AG08396 (cell line): ENCODE data around the gene TMEFF1.

Experiments used
- DNase-seq: peaks from one replicate; pipeline ENCODE4 v3.0.0; 2012; ENCODE audit warnings: low spot score, mixed read lengths

The TMEFF1 gene

GRCh38 chr9:100448266-100448665 lies 24.7 kb upstream of the TMEFF1 start:
- no peak for DNase-seq

GRCh38 chr9:100449420-100449819 lies 23.5 kb upstream of the TMEFF1 start:
- no peak for DNase-seq

- no peak for DNase-seq
These were observed 20.1 kb upstream of the TMEFF1 start for GRCh38 chr9:100452894-100453293.

- peak; percentile 35 for DNase-seq
These were observed 17.5 kb upstream of the TMEFF1 start for GRCh38 chr9:100455470-100455869.

GRCh38 chr9:100457517-100457916 lies 15.4 kb upstream of the TMEFF1 start:
- DNase-seq = no peak

GRCh38 chr9:100459963-100460362 lies 13.0 kb upstream of the TMEFF1 start:
- no peak for DNase-seq

- DNase-seq = no peak
These were observed 7.7 kb upstream of the TMEFF1 start for GRCh38 chr9:100465274-100465673.

GRCh38 chr9:100465761-100466160 lies 7.2 kb upstream of the TMEFF1 start:
- DNase-seq = no peak

GRCh38 chr9:100466171-100466828 lies 6.6 kb upstream of the TMEFF1 start:
- no peak for DNase-seq

- DNase-seq = no peak
These were observed 6.1 kb upstream of the TMEFF1 start for GRCh38 chr9:100466829-100467221.

GRCh38 chr9:100468041-100468440 lies 4.9 kb upstream of the TMEFF1 start:
- no peak for DNase-seq

- no peak for DNase-seq
These were observed 681 bp upstream of the TMEFF1 start for GRCh38 chr9:100472268-100472667.

- DNase-seq = peak; percentile 75
These were observed 530 bp downstream of the TMEFF1 start for GRCh38 chr9:100473276-100474081.

GRCh38 chr9:100474082-100474923 lies 1.4 kb downstream of the TMEFF1 start:
- no peak for DNase-seq

GRCh38 chr9:100474924-100475276 lies 2.0 kb downstream of the TMEFF1 start:
- no peak for DNase-seq

- no peak for DNase-seq
These were observed 4.3 kb downstream of the TMEFF1 start for GRCh38 chr9:100477241-100477640.

- no peak for DNase-seq
These were observed 5.2 kb downstream of the TMEFF1 start for GRCh38 chr9:100478192-100478591.

GRCh38 chr9:100479820-100480219 lies 6.9 kb downstream of the TMEFF1 start:
- DNase-seq = no peak

GRCh38 chr9:100485196-100485595 lies 12.2 kb downstream of the TMEFF1 start:
- DNase-seq = no peak

GRCh38 chr9:100486479-100487176 lies 13.7 kb downstream of the TMEFF1 start:
- DNase-seq = no peak

GRCh38 chr9:100488177-100488576 lies 15.2 kb downstream of the TMEFF1 start:
- no peak for DNase-seq

- no peak for DNase-seq
These were observed 16.9 kb downstream of the TMEFF1 start for GRCh38 chr9:100489836-100490235.
